WTC11 (cell line): Measurements from ENCODE around the gene RRP1B.

Experiments used
- NR1H2 ChIP-seq: sonication (generic); formaldehyde crosslinking; IDR thresholded peaks from 2 replicates; pipeline ENCODE4 v1.9.0; 2021; ENCODE audit warnings: mild to moderate bottlenecking, moderate library complexity, missing genetic modification reagents
- TF ChIP-seq, protein P1 (sequence below): fragments of 250-450 bp; sonication (Bioruptor Pico); conservative IDR thresholded peaks from 2 replicates; pipeline ENCODE4 v1.9.0; 2021; ENCODE audit warnings: mild to moderate bottlenecking

- TF ChIP-seq, protein P1, sequence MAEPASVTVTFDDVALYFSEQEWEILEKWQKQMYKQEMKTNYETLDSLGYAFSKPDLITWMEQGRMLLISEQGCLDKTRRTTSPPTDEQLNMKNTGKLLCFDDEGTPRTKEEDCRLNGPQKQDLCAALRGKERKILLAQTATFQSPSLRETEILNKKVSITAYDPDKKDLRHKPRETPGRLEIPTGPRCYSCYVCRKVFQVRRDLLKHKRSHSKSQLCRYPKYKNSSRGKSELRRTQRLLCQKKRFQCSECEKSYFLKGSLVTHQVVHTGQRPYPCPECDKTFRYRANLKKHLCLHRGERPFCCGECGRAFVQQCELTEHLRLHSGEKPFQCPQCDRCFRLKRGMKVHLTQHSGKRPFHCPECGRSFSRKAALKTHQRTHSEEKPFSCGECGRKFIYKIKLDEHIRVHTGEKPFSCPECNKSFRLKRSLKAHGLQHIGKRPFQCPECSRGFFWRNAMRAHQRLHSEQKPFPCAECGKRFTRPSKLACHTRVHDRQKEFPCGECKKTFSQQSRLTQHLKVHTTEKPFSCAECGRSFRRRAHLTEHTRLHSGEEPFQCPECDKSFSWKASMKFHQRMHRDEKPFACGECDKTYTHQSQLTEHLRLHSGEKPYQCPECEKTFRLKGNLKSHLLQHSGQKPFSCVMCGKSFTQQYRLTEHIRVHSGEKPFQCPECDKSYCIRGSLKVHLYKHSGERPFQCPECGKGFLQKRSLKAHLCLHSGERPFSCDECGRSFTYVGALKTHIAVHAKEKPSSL (CRISPR knock-in tag): no peak
- TF ChIP-seq NR1H2 (CRISPR knock-in tag): no peak
Observed at GRCh38 chr21:43702785-43703034, 43.4 kb downstream of the RRP1B start.
